Measurements from ENCODE around the gene NAB2. TPM values are rescaled to one million over a fixed set of nuclear protein-coding genes. Genes with fewer than 3 reads are reported as not detected.
A peak's percentile ranks its signal among the peaks of the same experiment; 100 is the strongest.

Gene NAB2
- polyA plus RNA-seq, 3 donors: 1.00 to 8.3 (median 2.7) TPM

- H3K4me1 Mint-ChIP-seq: peaks cover 56% of the 10 kb centered on the region
- no peak overlapping the region for H3K4me3 Mint-ChIP-seq
These were observed 15.5 kb downstream of the NAB2 start for GRCh38 chr12:57104292-57104910.

More at GRCh38 chr12:57104292-57104910, 15.5 kb downstream of the NAB2 start:
- Mint-ChIP-seq H3K27ac (peak overlapping the region in 4 of 7 donors; percentile 50 to 81 (median 72)), H3K9me3 (peaks cover 0 to 2% (median 0%) of the 10 kb centered on the region in 7 donors), H3K36me3 (peaks cover 74 to 93% of the 10 kb centered on the region in 2 donors), H3K27me3 (ENCODE audit: low read depth in 3 of 3) (no peaks in the 10 kb centered on the region)
- TF ChIP-seq CTCF (IDR thresholded peaks at IDR 0.05): no peak
- peaks cover 100% of the 10 kb centered on the region for H4K20me1 ChIP-seq (ENCODE audit: insufficient read depth, low read length)
- no peak overlapping the region for H2AFZ ChIP-seq (ENCODE audit: insufficient read depth, low read depth, low read length, poor library complexity, severe bottlenecking)
- WGBS (ENCODE audit: insufficient coverage): 100% methylated on average over 4 of the region's 12 CpGs
- DNase-seq: no peak
- no peak overlapping the region for H3K4me2 ChIP-seq (replicated peaks; ENCODE audit: extremely low read depth, low read length, poor library complexity, severe bottlenecking)
- peaks cover 22 to 58% of the 10 kb centered on the region in 2 donors for H3K4me1 ChIP-seq (ENCODE audit: control insufficient read depth in 1 of 2, insufficient read depth in 2 of 2, low read length in 2 of 2)
- no peak overlapping the region for H3K9ac ChIP-seq (ENCODE audit: insufficient read depth, low read length, poor library complexity, severe bottlenecking)
- intact Hi-C loops (cut with micrococcal nuclease): no loop called here
- H3K9me3 ChIP-seq (replicated peaks in 1 of 2; ENCODE audit: control insufficient read depth in 1 of 2, insufficient read depth in 1 of 2, low read length in 2 of 2): no peaks in the 10 kb centered on the region
- H3K4me3 ChIP-seq (replicated peaks in 1 of 3; ENCODE audit: low read depth in 2 of 3, low read length in 3 of 3): no peak overlapping the region
- H3K36me3 ChIP-seq (replicated peaks in 1 of 2; ENCODE audit: control insufficient read depth in 1 of 2, insufficient read depth in 2 of 2, low read length in 2 of 2): peaks cover 67 to 91% of the 10 kb centered on the region in 2 donors
- peak overlapping the region in 1 of 2 donors; percentile 48 for H3K27ac ChIP-seq (ENCODE audit: low read depth in 1 of 2, low read length in 2 of 2)
- peaks cover 44% of the 10 kb centered on the region for H3K79me2 ChIP-seq (ENCODE audit: insufficient read depth, low read length)
- no peaks in the 10 kb centered on the region for H3K27me3 ChIP-seq (ENCODE audit: control insufficient read depth in 2 of 2, insufficient read depth in 2 of 2, low read length in 2 of 2)
